ENCODE results near the gene MAP2K5.

The MAP2K5 gene

DNA sequence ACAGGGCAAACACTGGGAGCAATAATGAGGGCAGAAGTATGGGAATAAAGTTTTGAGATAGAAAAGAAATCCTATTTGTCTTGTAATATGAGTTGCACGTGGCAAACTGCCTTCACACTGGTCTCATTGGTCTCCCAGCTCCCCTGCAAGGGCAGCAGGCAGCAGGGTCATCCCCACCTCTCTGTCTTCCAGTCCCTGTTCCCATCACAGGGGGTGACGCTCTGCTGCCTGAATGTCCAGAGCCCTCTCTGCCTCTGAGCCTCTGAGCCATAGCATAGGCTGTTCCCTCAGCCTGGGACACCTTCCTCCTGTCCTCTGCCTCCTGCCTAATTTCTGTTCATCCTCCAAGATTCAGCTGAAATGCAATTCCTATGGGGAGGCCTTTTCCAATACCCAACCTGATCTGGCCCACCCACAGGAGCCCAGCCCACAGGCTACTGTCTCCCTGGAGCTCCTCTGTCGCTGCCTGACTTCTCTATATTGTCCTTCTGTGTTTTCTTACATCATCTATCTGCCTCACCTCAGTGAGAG is 270.7 kb downstream of the MAP2K5 start:
- no peak for DNase-seq

DNA sequence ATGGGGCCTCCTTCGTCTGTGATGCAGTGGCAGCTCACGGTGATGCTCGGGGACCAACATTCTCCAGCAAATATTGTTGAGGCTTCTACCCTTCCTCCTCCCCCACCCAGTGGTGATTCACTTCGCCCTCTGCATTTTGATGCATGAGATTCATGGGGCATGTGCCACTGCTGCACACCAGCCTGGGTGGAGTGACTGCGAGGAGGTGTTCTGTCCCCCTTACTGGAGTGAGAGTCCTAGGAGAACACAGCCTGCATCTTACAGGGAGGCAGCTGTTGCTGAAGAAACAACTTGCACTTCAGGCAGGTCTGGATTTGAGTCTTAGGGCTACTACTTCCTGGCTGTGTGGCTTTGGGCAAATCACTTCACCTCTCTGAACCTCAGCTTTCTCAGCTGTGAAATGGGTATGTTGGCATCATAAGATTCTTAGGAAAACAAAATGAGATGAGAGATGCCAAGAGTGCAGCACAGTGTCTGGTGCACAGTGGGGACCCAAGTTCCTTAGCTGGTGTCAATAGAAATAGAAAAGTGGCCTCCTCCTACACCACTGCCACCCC is 272.6 kb downstream of the MAP2K5 start:
- no peak for DNase-seq

DNA sequence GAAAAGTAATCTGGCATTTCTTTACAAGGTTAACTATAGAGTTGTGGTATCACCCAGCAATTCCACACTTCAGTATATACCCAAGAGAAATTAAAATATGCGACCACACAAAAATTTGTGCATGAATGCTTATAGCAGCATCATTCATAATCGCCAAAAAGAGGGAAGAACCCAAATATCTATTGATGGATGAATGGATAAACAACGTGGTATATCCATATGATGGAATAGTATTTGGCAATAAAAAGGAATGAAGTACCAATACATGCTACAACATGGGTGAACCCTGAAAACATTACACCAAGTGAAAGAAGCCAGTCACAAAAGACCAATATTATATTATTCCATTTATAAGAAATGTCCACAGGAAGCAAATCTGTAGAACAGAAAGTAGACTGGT is 274.2 kb downstream of the MAP2K5 start:
- no peak for DNase-seq

DNA sequence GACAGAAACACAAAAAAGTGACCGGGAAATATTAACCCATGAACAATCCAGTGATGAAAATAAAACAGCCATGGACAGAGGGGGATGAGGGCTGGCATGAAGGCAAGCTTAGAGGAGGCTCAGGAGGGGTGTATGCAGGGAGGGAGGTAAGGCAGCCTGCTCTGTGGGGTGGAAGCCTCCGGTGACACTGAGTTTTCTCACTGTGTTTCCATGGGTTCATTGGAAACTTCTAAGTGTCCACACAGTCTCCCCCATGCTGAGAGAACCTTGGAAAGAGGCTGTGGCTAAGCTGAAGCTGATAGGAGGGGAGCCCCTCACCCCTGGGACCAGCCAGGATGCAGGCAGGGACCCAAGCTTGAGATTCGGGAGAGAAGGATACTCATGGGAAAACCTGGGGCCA is 276.0 kb downstream of the MAP2K5 start:
- DNase-seq: no peak

DNA sequence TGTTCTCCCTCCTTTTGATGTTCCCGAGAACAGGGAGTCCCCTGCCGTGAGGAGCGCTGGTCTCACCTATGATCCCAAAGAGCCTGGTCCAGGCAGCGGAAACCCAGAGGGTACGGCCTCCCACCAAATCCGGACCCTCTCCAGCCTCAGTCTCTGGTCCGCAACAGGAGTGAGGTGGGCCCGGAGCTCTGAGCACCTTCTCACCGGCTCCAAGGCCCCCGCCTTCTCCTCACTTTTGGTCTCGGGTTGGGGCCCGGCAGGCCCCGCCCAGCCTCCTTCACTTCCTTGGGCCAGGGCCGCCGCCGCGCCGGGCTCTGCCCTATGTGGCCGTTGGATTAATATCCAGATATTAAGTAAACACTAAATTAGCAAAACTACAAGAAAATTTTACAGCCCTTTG is 277.1 kb downstream of the MAP2K5 start:
- no peak for DNase-seq

DNA sequence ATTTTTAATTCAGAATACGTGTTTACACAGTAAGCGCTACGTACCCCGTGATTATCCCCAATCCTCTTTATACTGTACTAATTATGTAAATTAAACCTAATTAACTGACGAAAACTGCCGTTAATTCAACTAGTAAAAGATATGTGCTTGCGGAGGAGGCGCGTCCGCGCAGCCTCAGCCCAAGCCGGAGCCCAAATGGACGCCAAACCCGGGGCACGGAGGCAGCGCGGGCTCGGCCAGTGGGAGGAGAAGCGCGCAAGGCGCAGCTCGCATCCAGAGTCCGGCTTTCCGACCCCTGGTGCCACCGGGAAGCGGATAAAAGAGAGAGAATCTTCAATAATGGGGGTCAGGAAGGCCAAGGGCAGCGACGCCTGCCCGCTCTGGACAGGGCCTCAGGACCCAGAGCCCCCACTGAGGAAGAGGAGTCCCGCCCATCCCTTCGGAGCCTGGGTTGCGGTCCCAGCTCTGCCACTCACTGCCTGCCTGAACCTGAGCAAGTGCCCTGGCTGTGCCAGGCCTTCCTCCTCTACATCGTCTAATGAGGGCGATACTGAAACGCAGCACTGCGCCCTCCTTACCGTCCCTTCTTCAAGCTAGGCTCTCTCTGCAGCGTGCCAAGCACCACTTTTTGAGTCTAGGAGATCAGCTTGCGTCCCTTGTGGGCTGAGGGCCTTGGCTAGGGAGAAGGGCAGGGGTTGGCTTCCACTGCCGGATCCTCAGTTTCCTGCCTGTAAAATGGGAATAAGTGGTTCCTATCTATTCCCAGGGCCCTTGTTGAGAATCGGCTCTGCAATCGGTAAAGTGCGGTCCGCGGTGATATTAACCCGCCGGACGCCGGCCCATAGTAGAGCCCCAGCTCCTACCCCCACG is 277.9 kb downstream of the MAP2K5 start:
- DNase-seq: no peak

DNA sequence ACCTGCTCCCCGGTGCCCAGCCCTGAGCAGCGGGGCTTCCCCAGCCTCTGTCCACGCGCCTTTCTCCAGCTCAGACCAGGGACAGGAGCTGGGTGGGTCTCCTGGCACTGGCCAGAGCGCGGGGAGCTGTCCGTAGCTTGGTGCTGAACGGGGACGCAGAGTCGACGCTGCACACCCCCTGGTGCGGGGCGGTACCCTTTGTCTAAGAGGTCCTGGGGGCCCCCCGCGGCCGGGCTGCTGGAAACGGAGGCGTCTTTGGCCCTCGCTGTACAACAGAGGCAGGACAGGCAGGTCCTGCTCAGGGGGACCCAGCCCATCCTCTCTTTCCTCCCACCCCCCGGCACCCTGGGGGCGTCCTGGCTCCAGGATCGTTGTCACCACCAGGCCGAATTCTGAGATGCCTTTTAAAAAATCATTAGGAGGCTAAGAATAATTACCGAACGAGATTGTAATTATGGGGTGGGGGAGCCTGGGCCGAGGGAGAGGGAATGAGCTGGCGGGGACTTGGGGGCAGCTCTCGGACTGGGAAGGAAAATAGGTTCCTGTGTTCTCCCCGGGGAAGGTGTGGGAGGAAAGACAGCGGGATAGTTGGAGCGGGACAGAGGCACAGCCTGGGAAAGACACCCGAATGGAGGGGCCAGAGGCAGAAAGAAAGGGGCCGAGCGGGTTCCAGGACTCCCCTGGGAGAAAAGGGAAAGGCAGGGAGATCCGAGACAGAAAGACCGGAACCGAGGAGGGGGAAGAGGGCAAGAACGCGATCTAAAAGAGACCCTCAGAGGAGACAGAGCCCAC is 278.7 kb downstream of the MAP2K5 start:
- DNase-seq: no peak

DNA sequence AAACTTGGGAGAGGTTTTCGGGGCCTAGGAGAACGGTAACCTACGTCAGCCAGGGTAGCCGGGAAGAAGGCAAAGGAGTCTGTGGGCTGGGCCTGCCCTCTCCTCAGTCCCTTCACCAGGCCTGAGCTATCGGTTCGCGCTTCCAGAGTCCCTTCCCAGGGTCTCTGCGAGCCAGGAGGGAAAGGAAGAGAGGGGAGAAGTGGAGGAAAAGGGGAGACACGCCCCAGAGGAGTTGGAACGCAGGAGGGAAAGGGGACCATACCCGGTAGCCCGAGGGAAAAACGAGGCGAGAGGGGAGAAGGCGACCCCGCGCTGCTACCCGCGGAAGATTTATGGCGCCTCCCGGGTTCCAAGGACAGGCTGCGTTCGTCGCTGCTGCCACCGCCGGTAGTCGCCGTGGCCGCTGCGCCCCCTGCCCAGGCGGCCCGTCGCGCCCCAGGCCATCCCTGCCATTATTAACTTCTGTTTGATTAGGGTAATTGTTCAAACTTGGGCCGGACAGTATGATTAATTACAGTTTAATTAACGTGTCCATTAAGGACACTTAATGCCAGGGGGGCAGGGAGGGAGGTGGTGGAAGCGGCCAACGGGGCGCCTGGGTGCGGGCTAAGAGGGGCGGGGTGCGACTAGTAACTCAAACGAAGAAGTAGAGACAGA is 279.4 kb downstream of the MAP2K5 start:
- no peak for DNase-seq

DNA sequence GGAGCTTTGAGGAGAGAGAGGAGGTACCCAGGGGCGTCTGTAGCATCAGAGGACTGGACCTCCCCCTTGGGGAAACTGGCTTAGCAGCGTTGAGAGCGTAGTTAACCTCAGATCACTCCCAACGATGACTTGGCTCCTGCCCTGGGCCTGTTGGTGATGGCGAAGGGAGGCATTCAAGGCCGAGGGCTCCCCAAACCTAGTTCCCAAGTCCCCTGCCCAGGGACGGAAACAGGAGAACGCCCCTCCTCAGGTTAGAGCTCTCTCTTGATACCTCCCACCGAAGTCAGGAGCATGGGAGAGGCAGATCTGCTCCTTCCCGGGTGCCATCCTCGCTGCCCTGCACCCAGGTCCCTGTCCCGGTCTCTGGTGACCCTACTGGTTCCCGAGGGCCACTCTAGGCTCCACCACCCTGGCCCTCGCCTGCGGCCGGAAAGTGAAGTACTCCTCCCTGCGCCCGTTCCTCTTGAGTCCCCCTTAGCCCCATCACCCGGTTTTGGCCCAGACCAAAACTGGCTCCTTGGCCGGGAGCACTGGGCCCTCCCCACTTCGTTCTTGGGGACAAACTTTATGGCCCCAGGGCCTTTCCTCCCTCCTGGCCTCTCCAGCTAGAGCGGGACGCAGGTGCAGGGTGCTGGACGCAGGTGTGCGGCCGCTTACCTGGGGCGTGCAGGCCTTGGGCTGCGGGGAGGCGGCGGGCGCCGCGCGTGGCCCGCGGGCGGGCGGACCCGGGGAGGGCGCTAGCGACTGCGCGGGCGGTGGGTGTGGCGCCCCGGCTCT is 280.2 kb downstream of the MAP2K5 start:
- no peak for DNase-seq

DNA sequence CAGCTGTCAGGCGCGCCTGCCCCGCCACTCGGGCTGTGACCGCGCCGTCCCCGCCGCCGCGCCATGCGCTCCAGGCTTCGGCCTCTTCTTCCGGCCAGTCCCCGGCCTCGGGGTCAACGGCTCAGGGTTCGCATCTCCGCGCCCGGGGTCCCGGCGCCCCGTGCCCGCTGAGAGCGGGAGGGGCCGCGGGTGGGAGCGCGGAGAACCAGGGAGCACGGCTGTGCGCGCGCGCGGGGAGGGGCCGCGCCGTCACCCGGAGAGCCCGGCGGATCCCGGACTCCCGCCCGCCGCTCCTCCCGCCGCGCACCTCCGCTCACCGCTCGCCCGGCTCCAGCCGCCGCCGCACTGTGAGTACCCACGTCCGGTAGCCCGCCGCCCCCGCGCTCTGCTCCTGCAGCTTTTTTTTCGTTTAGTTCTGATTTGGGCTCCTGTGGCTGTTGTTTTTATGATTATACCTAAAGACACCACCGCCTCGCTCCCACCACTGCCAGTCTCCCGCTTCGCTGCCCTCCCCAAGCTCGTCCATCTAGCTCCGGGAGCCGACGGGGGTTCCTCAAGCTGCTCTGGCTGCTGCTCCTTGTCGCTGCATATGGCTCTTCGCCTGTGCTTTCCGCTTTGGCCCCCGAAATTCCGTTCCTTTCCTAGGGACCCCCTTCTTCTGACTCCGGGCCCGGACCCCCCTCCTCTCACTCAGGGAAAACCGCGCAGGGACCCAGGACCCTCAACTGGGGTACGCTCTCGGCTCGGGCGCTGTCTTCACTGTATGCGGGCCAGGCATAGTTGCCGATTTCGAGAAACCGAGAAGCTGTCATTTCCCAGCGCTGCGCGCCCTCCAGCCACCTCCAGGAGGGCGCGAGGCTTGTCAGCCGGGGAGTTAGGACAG is 281.1 kb downstream of the MAP2K5 start:
- no peak for DNase-seq

DNA sequence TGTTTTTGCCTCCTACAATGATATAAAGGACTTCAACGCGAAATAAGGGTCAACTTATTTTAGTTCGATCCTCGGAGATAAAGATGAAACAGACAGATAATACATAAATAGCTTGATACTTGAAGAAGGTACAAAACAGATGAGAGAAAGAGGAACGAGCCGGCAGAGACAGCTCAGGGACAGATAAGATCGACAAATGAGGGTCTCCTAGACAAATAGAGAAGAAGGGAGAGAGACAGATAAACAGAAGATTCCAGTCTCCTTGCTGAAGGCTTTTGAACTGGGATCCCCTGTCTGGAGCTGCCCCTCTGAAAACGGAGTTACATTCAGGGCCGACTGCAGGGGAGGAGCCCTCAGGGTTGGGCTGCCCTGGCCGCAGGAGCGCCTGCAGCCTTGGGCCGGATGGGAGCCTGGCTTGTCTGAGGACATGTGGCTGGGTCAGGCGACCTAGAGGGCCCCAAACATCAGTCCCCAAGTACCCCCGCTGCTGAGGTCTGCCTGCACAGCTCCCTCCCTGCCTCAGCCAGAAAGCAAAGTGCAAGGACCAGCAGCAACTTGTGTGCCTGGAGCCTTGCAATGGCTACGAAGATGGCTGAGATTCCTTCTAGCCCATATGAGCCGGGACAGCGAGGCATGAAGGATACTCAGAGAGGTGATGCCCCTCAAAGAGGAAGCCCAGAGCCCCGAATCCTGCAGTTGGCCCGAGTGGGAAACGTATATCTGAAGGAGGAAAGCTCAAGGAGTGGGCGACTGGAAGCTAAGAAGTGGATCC is 281.9 kb downstream of the MAP2K5 start:
- DNase-seq: no peak

DNA sequence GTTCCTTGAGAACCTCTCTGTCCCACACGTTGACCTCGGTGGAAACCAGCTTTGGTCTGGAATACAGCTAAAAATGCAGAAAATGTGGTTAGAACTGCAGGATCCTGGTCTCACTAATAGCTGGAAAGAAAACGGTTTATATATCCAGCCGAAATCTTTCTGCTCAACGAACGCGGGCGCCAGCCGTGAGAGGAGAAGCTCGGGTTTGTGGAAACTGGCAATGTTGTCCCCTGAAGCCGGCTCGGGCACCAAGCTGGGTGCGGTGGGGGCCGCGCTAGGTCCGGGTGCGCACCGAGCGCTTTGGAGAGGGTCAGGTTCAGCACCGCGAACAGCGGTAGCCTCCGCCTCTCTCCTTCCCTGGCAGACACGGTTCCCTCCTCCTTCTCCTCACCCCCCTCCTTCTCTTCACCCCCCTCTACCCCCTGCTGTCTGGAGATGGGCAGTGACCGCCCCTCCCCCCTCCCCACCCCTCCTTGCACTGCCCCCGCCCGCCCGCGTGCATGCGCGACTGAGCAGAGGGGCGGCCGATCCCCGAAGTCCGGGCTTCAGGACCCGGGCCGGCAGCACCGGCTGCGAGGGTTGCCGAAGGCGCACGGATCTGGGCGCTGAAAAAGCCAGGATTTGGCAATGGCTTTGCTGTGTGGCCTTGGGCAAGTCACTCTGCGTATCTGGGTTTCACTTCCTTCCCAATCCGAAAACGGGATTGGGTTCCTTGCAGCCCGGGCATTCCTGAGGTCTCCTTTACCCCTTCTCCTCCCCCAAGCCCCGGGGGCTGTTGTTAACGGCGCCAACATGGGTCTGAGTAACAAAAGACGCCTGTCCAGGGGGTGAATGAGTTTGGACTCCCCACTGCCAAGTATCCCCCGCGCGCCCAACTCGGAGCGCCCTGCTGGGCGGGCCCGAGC is 282.7 kb downstream of the MAP2K5 start, which contains the start of gene SKOR1:
Gene SKOR1, plus strand, starts transcription at position 534 of the 905 bp plus-strand sequence. Its CDS starts 94 bp downstream, at position 628.
- DNase-seq: no peak

DNA sequence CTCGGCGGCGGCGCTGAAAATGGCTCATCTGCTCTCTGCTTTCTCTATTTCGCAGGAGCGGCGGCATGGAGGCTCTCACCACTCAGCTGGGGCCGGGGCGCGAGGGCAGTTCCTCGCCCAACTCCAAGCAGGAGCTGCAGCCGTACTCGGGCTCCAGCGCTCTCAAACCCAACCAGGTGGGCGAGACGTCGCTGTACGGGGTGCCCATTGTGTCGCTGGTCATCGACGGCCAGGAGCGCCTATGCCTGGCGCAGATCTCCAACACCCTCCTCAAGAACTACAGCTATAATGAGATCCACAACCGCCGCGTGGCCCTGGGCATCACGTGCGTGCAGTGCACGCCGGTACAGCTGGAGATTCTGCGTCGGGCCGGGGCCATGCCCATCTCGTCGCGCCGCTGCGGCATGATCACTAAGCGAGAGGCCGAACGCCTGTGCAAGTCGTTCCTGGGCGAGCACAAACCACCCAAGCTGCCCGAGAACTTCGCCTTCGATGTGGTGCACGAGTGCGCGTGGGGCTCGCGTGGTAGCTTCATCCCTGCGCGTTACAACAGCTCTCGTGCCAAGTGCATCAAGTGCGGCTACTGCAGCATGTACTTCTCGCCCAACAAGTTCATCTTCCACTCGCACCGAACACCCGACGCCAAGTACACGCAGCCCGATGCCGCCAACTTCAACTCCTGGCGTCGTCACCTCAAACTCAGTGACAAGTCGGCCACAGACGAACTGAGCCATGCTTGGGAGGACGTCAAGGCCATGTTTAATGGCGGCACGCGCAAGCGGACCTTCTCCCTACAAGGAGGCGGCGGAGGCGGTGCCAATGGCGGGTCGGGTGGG is 283.6 kb downstream of the MAP2K5 start:
- DNase-seq: no peak

DNA sequence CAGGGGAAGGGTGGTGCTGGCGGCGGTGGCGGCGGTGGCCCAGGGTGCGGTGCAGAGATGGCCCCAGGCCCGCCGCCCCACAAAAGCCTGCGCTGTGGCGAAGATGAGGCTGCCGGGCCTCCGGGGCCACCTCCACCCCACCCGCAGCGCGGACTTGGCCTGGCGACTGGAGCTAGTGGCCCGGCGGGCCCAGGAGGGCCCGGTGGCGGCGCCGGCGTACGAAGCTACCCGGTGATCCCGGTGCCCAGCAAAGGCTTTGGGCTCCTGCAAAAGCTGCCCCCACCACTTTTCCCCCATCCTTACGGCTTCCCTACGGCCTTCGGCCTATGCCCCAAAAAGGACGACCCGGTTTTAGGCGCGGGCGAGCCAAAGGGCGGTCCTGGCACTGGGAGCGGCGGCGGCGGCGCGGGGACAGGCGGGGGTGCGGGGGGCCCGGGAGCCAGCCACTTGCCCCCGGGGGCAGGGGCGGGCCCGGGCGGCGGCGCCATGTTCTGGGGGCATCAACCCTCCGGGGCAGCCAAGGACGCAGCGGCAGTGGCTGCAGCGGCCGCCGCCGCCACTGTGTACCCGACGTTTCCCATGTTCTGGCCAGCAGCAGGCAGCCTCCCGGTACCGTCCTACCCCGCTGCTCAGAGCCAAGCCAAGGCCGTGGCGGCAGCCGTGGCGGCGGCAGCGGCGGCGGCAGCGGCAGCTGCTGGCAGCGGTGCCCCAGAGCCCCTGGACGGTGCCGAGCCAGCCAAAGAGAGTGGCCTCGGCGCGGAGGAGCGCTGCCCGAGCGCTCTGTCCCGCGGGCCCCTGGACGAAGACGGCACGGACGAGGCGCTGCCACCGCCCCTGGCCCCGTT is 284.4 kb downstream of the MAP2K5 start:
- DNase-seq: no peak

DNA sequence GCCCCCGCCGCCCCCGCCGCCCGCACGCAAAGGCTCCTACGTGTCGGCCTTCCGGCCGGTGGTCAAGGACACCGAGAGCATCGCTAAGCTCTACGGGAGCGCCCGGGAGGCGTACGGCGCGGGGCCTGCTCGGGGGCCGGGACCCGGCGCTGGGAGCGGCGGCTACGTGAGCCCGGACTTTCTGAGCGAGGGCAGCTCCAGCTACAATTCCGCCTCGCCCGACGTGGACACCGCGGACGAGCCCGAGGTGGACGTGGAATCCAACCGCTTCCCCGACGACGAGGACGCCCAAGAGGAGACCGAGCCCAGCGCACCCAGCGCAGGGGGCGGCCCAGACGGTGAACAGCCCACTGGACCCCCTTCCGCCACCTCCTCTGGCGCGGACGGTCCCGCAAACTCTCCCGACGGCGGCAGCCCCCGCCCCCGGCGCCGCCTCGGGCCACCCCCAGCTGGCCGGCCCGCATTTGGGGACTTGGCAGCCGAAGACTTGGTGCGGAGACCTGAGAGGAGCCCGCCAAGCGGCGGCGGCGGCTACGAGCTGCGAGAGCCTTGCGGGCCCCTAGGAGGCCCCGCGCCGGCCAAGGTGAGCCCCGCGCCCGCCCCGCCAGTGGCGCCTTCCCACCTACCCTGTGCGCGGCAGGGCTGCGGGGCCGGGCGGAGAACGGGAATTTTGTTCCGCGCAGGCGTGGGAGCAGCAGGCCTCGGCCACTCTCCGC is 285.2 kb downstream of the MAP2K5 start:
- no peak for DNase-seq

DNA sequence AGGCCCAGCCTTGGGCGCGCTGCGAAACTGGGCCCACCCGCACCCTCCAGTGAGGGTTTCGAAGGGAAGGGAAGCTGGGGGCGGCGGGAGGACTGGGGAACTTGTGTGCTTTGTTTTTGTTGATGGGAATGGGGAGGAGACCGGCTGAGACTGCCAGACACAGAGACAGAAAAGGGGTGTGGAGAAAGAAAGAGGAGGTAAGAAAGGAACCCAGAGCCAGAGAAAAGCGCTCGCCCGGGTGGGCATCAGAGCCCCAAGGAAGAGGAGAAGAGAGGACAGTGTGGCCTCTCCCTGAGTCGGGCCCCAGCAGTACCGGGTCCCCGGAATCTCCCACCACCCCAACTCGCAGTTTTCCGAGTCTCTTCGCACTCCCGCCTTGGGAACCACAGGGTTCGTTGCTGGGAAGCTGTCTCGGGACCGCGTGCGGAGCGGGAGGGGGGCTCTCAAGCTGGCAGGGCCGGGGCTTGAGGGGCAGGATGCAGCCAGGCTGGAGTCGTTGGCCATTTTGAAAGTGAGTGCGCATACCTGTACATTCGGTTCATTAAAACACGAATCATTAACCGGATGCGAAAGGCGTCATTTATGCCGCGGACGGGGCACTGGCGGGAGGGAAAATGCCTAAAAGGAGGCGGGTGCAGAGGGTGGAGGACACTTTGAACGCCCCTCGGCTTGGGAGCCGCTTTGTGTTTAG is 285.9 kb downstream of the MAP2K5 start:
- DNase-seq: no peak
